GM18870 (cell line): Measurements from ENCODE around the gene C10orf143.
A peak's percentile ranks its signal among the peaks of the same experiment; 100 is the strongest.
"Not testable (repeated sequence)": the region's sequence is repeated elsewhere in the genome, so short reads cannot be mapped to it uniquely, and the experiment has no call there.

Experiments
- ATAC-seq: cut with Tn5 transposase; IDR thresholded peaks from one replicate; pipeline ENCODE4 v1.9.1; 2021; ENCODE audit warnings: moderate library complexity; ENCODE audit not compliant: unreplicated experiment

The C10orf143 gene

DNA sequence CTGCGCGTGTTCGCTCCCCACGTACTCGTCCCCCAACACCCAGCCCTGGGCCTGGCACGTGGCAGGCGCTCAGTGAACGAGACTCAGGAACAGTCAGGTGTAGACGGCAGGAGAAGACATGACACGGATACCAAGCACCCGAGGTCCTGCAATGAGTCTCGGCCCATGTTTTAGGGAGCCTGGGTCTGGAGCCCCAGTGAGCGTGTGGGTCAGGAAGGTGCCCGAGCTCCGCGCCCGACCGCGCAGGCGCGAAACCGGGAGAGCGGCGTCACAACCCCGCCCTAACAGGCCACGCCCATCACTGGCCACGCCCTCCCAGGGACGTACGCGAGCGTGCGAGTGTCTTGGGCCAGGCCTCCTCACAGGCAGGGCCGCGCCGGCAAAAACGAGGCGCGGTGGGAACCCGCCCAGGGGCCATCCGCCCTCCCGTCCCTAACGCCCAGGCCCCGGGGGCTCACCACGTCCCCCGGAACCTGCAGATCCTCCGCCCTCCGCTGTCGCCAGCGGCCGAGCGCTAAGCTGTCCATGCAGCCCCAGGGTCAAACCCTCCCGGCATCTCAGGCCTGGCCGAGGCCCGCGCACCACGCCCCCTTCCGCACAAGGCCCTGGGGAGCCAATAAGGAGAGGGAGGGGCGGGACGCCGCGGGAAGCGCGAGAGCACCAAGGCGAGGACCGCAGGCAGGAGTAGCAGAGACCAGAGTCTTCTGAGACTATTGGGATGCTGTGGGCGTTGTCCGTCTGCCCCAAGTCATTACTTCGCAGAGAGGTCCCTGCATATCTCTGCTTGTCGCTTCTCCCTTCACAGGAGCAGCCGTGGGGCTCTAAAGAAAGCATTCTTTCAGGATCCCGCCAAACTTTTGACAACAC, at the start of gene C10orf143:
TSS of gene C10orf143 (minus strand) at position 585 of the 867 bp plus-strand sequence. CDS start at position 527, 58 bp downstream.
- peak; percentile 81 for ATAC-seq

DNA sequence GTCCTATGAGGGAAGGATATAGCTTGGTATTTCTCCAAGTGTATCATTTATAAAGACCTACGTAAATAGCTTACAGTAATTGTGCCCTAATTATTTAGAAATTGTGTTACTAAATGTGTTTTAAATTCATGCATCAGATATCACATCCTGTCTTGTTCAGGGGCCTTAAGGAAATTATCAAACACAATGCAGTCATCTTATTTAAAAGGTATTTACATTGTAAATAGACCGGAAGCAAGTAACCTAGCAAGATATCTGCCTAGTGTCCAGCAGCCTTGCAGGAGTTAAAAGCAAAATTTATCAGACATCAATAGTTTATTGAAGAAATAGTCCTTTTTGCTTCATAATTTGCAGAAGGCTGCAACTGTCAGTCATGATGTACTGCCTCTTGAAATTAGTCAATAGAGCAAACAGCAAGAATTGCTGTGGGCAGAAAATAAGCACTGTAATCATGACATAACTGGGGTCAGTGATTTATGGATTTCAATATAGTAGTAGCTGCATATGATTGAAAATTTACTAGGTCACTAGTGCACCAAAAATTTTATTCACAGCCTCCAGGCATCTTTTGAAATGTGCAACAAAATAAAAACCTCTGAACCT, 48.7 kb upstream of the C10orf143 start:
- ATAC-seq = no peak

DNA sequence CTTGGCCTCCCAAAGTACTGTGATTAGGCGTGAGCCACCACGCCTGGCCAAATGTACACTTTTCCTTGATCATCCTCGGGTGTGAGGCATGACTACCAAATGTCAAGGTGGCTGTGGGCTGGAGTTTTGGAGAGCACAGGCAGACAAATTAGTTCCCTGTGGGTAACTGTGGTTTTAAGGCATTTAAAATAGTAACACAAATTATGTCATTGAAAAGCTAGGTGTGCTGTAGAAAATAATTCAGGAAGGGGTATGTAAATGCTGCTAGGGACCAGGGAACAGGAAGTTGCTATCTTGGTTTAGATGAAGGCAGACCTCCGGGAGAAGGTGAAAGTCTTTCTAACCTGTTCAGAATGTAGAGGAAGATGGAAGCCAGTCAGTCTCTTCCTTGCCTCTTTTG, 35.4 kb upstream of the C10orf143 start:
- ATAC-seq = no peak

DNA sequence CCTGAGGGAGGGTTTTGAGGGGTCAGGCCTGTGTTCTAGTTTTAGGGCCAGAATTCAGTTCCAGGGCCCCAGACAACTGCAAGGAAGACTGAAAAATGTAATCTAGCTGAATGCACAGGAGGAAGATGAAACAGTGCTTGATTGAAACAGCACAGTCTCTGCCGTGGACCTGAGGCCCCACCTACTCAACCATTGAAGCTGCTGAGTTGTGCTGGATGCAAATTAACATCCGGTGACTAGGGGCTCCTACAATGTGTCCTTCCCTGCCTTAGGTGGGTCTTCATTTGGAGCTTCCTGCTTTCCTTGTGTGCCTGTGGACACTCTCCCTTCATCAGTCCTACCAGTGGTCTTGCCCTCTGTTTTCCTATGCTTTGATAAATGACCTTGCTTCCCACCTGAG, 31.2 kb upstream of the C10orf143 start:
- ATAC-seq = peak; percentile 70

DNA sequence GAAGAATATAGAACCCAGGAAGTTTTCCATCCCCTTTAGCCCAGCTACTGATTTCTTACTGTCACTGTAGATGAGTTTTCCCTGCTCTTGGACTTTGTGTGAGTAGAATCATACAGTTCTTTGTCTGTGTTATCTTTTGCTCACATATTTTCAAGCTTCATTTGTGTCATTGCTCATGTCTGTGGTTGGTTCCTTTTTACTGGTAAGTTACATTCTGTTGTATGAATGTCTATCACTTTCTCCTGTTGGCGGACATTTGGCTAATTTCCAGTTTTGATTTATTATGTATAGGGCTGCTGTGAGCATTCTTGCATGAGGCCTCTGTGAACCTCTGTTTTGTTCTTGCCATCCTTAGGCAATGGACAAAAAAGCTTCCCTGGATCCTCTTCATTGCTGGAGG, 30.8 kb upstream of the C10orf143 start:
- ATAC-seq = peak; percentile 35

DNA sequence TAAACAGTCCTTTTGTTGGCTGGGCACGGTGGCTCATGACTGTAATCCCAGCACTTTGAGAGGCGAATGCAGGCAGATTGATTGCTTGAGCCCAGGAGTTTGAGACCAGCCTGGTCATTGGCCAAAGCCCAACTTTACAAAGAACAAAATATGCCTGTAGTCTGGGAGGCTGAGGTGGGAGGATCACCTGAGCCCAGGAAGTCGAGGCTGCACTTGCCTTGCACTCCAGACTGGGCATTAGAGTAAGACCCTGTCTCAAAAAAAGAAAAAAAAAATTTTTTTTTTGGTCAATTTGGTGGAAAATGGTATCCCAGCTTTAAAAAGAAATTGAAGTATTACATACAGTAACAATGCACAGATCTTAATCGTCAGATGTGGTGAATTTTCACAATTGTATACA, 30.4 kb upstream of the C10orf143 start:
- ATAC-seq = no peak

DNA sequence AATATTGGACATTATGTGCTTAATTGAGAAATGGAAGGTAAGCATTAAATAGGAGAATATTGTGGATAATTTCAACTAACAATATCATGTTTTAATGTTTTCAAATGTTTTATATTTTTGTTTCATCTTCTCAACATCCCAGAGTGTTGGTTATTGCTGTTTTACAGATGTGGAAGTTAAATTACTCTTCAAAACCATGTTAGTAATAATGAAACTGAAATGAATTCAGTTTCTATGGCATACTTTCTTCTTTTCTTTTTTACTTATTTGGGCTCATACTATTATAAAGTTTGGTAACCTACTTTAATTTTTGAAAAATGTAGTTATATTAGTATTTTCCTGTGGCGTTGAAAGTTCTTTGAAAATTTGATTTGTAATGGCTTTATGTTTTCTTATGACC, 29.8 kb upstream of the C10orf143 start:
- ATAC-seq = no peak

DNA sequence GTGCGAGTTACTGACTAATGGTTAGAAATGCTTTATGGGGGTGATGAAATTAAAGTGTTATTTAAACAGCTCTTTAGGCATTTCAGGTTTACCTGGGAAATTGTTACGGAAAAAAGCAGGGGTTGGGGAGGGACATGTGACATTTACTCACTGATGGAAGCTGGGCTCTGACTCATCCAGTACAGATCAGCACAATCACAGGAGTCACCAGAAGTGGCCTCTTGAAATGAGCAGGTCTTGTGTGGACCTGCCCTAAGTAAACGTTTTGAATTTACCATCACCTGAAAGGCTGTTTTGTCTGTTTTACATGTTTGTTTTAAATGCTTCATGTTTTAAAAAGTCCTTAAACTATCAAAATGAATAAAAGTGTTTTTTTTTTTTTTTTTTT, 27.8 kb upstream of the C10orf143 start:
- no peak for ATAC-seq

DNA sequence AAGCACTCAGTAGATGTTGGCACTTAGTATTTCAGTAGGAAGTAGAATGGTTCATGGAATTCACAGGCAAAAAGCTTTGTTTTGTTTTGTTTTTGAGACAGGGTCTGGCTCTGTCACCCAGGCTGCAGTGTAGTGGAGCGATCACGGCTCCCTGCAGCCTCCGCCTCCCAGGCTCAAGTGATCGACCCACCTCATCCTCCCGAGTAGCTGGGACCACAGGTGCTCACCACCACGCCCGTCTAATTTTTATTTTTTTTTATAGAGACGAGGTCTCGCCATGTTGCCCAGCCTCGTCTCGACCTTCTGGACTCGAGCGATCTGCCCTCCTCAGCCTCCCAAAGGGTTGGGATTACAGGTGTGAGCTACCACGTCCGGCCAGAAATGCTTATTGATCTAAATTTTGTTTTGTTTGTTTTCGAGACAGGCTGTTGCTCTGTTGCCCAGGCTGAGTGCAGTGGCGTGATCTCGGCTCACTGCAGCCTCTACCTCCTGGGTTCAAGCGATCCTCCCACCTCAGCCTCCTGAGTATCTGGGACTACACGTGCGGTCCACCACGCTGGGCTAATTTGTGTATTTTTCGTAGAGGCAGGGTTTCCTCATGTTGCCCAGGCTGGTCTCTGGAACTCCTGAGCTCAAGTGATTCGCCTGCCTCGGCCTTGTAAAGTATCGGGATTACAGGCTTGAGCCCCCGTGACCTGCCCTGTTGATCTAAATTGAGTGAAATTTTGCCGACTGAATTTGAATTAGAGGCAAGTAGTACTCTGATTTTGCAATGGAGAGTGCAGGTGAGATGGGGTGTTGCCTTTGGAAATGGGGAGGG, 27.2 kb upstream of the C10orf143 start:
- no peak for ATAC-seq

DNA sequence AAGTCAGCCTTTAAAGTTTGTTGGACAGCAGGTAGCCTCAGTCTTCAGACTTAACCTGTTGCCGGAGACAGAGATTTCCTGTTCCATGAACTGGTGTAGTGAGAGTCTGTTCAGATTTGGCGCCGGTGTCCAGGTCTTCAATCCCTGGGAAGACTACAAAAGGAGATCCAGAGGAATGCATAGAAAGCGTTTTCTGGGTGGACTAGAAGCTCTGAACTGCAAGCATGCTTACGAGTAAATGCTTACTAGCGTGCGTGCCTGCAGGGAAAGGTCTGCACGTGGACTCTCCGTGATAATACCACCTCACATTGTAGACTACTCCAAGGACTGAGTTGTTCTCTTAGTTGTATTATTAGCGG, 26.4 kb upstream of the C10orf143 start:
- no peak for ATAC-seq

DNA sequence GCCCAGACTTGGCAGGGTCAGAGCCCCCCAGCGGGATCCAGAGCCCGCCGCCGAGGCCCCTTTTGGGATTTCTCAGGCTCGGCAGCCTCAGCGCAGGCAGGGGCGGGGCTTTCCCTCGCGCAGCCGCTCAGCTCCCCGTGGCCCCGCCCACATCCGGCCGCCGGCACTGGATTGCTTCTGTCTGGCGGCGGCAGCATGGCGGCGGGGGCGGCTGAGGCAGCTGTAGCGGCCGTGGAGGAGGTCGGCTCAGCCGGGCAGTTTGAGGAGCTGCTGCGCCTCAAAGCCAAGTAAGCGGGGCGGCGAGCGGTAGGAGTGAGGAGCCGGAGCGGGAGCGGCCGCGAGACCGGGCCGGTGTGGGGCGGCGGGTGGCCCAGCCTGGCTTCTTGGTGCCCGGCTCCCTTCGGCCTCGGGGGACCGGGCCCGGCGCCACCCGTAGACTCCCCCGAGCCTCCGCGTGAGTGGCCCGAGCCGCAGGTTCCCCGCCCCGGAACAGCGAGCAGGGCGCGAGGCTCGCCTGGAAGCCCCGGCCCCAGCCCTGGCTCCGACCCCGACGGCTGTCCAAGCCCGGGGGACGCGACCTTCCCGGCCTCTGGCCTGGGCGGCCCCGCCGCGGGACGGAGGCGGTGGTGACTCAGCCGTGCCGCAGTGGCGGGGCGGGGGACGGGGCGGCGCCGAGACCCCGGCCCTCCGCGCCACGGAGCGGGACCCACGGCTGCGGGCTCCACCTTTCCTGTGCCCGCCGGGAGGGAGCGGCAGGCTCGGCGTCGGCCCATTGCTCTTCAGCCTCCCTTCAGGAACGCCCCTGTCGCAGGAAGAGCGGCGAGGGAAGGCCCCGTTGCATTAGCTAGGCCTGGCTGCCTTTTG, 25.8 kb upstream of the C10orf143 start, which contains the start of gene GLRX3:
TSS of gene GLRX3 (plus strand) at position 166 of the 864 bp plus-strand sequence. CDS start at position 196, 30 bp downstream.
- ATAC-seq = peak; percentile 51

DNA sequence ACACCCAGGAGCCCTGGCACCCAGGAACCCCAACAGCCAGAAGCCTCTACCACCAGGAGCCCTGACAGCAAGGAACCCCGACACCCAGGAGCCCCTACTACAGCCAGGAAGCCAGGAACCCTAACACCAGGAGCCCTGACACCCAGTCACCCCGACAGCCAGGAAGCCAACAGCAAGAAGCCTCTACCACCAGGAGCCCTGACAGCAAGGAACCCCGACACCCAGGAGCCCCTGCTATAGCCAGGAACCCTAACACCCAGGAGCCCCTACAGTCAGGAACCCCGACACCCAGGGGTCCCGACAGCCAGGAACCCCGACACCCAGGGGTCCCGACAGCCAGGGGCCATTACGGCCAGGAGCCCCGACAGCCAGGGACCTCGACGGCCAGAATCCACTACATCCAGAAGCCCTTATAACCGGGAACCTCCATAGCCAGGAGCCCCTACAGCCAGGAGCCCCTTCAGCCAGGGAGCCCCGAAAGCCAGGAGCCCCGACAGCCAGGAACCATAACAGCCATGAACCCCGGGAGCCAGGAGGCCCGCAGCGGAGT, 25.1 kb upstream of the C10orf143 start:
- ATAC-seq = peak; percentile 16

DNA sequence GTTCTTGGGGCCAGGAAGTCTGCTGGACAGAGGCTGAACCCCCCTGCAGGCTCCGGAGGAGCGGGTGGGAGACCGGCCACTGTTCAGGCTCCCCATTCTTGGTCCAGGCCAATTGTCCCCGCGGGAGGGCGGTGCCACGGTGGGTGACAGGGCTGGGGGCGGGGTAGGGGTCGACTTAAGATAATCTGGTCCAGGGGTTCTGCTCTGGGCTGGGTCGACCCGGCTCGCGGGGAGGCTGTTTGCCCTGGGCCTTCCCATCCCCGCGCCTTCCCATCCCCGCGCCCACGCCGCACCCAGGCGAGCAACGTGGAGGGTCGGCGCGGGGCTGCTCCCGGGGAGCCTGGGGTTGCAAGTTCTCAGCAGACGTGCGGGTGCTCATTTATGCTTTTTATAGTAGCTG, 18.3 kb upstream of the C10orf143 start:
- no peak for ATAC-seq

DNA sequence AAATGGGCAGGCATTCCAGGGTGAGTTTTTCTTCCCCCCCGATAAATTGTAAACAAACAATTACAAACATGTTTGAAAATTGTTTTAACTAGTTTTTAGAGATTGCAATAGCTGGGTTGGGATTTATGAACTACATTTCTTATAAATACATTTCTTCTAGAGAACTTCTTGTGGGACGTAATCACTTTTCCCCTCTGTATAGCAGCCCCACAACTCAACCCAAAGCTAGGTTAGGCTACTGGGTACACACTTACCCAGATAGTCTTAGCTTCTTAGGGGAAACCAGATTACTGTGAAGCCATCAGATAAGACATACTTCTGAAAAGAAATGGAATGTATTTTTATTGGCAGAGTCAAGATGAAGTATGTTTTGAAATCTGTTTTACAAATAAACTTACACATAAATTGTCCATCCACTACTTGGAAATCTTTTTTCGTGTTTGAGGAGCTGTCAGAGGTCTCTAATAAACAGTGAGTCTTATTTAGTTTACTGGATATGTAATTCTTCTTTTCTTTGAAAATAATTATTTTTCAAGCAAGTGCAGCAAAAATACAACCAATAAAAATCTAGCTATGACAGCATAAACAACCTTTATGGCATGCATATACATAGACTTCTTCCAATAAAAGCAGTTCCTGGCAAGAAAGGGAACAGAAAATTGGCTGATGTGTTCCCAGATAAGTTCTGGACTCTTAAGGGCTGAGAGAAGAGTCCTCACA, 17.6 kb upstream of the C10orf143 start:
- no peak for ATAC-seq

DNA sequence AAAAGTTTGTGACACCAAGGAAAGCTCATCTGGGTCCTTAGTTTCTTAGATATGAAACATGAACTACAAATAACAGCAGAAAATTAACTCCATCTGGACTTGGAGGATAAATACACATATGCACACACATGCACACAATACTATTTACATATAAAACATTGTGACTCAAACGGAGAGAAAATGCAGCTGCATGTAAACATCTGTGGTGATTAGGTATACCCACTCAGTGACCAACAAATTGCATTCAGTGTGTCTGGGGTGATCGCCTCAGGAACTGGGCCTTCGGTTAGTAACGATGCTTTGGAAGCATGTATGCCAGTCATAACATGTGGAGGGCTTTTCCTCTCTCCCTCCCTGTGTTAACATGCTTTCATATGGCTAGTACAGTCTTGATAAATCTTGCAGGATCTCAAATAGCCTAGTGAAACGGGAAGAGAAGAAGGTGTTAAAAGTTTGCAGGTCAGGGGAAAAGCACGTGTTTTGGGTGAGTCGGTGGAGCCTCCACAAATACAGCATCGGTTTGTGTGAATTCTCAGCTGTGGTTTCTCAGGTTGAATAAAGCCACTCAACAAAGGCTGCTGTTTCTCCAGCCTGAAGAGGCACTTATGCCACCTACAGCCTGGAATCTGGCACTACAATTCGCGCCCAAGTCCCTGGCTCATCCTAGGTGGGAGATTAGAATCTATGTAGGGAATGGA, 16.9 kb upstream of the C10orf143 start:
- ATAC-seq = peak; percentile 96

DNA sequence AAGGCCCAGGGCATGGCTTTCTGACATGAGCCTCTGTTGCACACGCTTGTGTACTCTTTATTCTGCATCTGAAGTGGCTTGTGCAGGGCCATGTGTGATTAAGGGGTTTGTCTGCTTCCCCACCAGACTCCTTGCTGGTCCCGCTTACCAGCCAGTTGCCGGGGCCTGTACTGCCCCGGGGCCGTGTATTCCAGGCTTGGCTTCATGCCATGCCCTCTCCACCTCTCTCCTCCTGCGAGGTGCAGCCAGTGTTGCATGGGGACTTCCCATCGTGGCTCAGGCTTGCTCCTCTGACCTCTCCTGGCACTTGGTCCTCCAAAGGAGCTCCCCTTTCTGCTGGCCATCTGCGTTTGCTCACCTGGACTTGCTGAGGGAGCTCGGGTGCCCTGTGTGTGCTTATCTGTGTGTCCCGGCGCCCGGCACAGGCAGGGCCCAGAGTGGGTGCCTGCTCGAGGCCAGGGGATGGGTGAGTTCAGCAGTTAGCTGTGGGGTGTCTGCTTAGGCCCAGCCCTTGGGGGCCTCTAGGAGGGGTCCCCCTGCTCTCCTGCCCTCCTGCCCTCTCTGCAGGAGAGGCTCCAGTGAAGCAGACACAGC, 11.0 kb upstream of the C10orf143 start:
- no peak for ATAC-seq

DNA sequence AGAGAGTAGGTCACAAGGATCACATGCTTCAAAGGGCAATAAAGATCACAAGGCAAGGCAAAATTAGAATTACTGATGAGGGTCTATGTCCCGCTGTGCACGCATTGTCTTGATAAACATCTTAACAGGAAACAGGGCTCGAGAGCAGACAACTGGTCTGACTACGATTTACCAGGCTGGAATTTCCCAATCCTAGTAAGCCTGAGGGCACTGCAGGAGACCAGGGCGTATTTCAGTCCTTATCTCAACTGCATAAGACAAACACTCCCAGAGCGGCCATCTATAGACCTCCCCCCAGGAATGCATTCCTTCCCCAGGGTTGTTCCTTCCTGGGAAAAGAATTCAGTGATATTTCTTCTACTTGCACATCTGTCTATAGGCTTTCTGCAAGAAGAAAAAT, 6.9 kb upstream of the C10orf143 start:
- ATAC-seq = not testable (repeated sequence)

DNA sequence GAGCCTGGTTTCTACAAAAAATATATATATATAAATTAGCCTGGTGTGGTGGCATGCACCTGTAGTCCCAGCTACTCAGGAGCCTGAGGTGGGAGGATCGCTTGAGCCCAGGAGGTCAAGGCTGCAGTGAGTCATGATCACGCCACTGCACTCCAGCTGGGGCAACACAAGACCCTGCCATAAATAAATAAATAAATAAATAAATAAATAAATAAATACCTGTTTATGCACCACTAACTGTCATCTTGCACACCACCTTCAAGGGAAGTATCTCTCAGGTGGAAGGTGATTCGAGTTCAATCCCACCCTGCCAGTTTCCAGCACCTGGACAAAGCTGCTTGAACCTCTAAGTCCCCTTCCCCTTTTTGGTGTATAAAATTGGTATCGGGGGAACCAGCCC, 6.3 kb upstream of the C10orf143 start:
- not testable (repeated sequence) for ATAC-seq

DNA sequence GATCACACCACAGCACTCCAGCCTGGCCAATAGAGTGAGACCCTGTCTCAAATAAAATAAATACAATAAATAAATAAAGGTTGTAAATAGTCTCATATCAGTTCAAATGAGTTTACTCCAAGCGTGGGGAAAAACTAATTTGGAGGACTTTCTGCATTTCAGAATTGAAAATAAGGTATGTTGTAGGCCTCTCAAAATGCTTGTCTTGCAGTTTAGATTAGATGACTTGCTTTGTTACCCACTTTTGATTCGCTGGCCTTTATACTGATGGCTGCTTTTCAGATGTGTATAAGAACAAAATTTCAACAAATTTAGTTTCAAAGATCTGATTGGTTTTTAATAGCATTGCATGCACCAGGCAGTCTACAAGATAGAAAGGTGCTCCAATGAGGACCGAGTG, 2.2 kb upstream of the C10orf143 start:
- ATAC-seq = no peak
